ENCODE results near the gene SDCCAG8.

GRCh38 chr1:243546457-243546856, 290.6 kb downstream of the SDCCAG8 start:
- TF ChIP-seq HOXA7 (CRISPR knock-in tag; IDR thresholded peaks at IDR 0.05; ENCODE audit: borderline replicate concordance), result no peak
- TF ChIP-seq CTCF (tag by site-specific recombination; IDR thresholded peaks at IDR 0.05), result no peak
- TF ChIP-seq ZNF555 (tag by site-specific recombination; conservative IDR thresholded peaks at IDR 0.05), result no peak
- no peak for TF ChIP-seq ZBTB6 (tag by site-specific recombination; IDR thresholded peaks at IDR 0.05)
- no peak for TF ChIP-seq ZNF629 (tag by site-specific recombination; IDR thresholded peaks at IDR 0.05)
- no peak for TF ChIP-seq ZNF335 (tag by site-specific recombination; conservative IDR thresholded peaks at IDR 0.05)
- TF ChIP-seq YY1 (tag by site-specific recombination; IDR thresholded peaks at IDR 0.05), result no peak
- TF ChIP-seq ZBTB20 (tag by site-specific recombination; IDR thresholded peaks at IDR 0.05), result no peak
- TF ChIP-seq PBX3 (CRISPR knock-in tag; IDR thresholded peaks at IDR 0.05), result no peak
- no peak for TF ChIP-seq ZBTB26 (tag by site-specific recombination; optimal IDR thresholded peaks at IDR 0.05)
- TF ChIP-seq REST (tag by site-specific recombination; IDR thresholded peaks at IDR 0.05), result no peak

All from HEK293 (cell line).